HepG2 (cell line): Measurements from ENCODE around the gene SCML1. TPM values are rescaled to one million over a fixed set of nuclear protein-coding genes. Genes with fewer than 3 reads are reported as not detected.

Source experiments
- ATAC-seq: fragments of 200-7000 bp; cut with Tn5 transposase; 3 replicates; pipeline ENCODE4 v1.9.1; 2020; ENCODE audit warnings: mild to moderate bottlenecking, moderate library complexity
- BruUV-seq: library from RNA; stranded (reverse); fragments of 400-500 nt; replicated peaks from 2 replicates; lab custom pipeline; 2021; lab: Mats Ljungman, UMichigan
- CTCF ChIA-PET: fragments of 300-600 bp; formaldehyde crosslinking; extraction: SDS; loops from one replicate; lab custom pipeline; 2021; ENCODE audit warnings: low total read pairs, inconsistent platforms, low intra/inter-chr PET ratio; lab: Yijun Ruan, JAX
- POLR2A ChIA-PET: fragments of 350-600 bp; sonication (Branson Sonifier 250); formaldehyde crosslinking; loops from one replicate; lab custom pipeline; 2020; ENCODE audit warnings: antibody characterized with exemption, inconsistent platforms; lab: Yijun Ruan, JAX
- DNase-seq: peaks from one replicate; pipeline ENCODE4 v3.0.0-alpha.2; 2015; ENCODE audit warnings: low spot score
- FAIRE-seq: peaks from 3 replicates; lab custom pipeline; 2011; peaks lifted over from hg19 to GRCh38; lab: Jason Lieb, UNC
- H2AFZ ChIP-seq: one replicate; pipeline ENCODE4 v1.6.1; 2011; ENCODE audit warnings: low read length, inconsistent platforms
- H3K27ac ChIP-seq: fragments of 300-600 bp; 3 replicates; pipeline ENCODE4 v1.8.0; 2011; ENCODE audit warnings: mixed run types, mild to moderate bottlenecking, mixed read lengths, low read length, inconsistent platforms; ENCODE audit not compliant: insufficient read depth; ENCODE audit errors: extremely low read length
- H3K27me3 ChIP-seq, 2 experiments: fragments of 200-600 bp in 1 of 2; 2 replicates in 1 of 2; 3 replicates in 1 of 2; pipeline versions ENCODE4 v1.6.0 to v1.8.0; 2011; ENCODE audit warnings: low read length in 2 of 2, mild to moderate bottlenecking in 2 of 2, moderate library complexity in 2 of 2, inconsistent platforms in 1 of 2; ENCODE audit not compliant: insufficient read depth in 2 of 2, control insufficient read depth in 1 of 2
- H3K36me3 ChIP-seq, 2 experiments: fragments of 200-600 bp in 1 of 2; replicated peaks in 1 of 2; 2 replicates in 1 of 2; 3 replicates in 1 of 2; pipeline versions ENCODE4 v1.5.1 to v1.8.0; 2011; ENCODE audit warnings: low read length in 2 of 2, inconsistent platforms in 1 of 2; ENCODE audit not compliant: insufficient read depth in 2 of 2, control insufficient read depth in 1 of 2
- H3K4me1 ChIP-seq: 2 replicates; pipeline ENCODE4 v1.5.1; 2012; ENCODE audit warnings: low read length, inconsistent platforms; ENCODE audit not compliant: insufficient read depth
- H3K4me2 ChIP-seq: 2 replicates; pipeline ENCODE4 v1.6.0; 2011; ENCODE audit warnings: low read depth, low read length, inconsistent platforms
- H3K4me3 ChIP-seq, 3 experiments: fragments of 200-600 bp in 1 of 3; sonication (generic), shearing (Covaris generic) in 1 of 3; replicated peaks in 1 of 3; 2 replicates each; pipeline ENCODE4 v1.5.1; 2011 to 2016; ENCODE audit warnings: low read length in 3 of 3, inconsistent platforms in 2 of 3, low read depth in 2 of 3, mild to moderate bottlenecking in 2 of 3, control low read depth in 1 of 3, mixed read lengths in 1 of 3; ENCODE audit not compliant: insufficient read depth in 1 of 3
- H3K79me2 ChIP-seq: one replicate; pipeline ENCODE4 v1.6.1; 2011; ENCODE audit warnings: low read length, inconsistent platforms; ENCODE audit not compliant: insufficient read depth
- H3K9ac ChIP-seq: 2 replicates; pipeline ENCODE4 v1.6.0; 2011; ENCODE audit warnings: mild to moderate bottlenecking, low read depth, low read length, inconsistent platforms; ENCODE audit not compliant: insufficient read depth
- H3K9me3 ChIP-seq: 2 replicates; pipeline ENCODE4 v1.5.1; 2012; ENCODE audit warnings: mild to moderate bottlenecking, low read length
- H4K20me1 ChIP-seq: 2 replicates; pipeline ENCODE4 v1.6.0; 2011; ENCODE audit warnings: inconsistent platforms, mild to moderate bottlenecking, low read length, moderate library complexity; ENCODE audit not compliant: insufficient read depth
- ARID5B ChIP-seq: IDR thresholded peaks from 2 replicates; pipeline ENCODE4 v1.4.0; 2020; ENCODE audit warnings: mild to moderate bottlenecking, missing genetic modification reagents
- MIXL1 ChIP-seq: IDR thresholded peaks from 2 replicates; pipeline ENCODE4 v1.6.1; 2016
- POLR2AphosphoS5 ChIP-seq: IDR thresholded peaks from 2 replicates; pipeline ENCODE4 v1.6.1; 2012; ENCODE audit warnings: low read depth, low read length
- TBX3 ChIP-seq: fragments of 450-650 bp; IDR thresholded peaks from 2 replicates; pipeline ENCODE4 v1.6.1; 2017; ENCODE audit warnings: antibody characterized with exemption, mild to moderate bottlenecking, inconsistent platforms, borderline replicate concordance
- ZNF251 ChIP-seq: sonication (generic); formaldehyde crosslinking; IDR thresholded peaks from 2 replicates; pipeline ENCODE4 v1.9.0; 2021; ENCODE audit warnings: mild to moderate bottlenecking, missing genetic modification reagents
- ZNF501 ChIP-seq: sonication (generic); formaldehyde crosslinking; IDR thresholded peaks from 2 replicates; pipeline ENCODE4 v1.5.1; 2020; ENCODE audit warnings: mild to moderate bottlenecking, moderate library complexity, missing genetic modification reagents
- ZNF75D ChIP-seq: sonication (generic); formaldehyde crosslinking; IDR thresholded peaks from 2 replicates; pipeline ENCODE4 v1.8.1; 2023; ENCODE audit warnings: missing genetic modification reagents, mild to moderate bottlenecking, borderline replicate concordance
- WGBS: methylation state at CpG from one replicate; pipeline ENCODE4 v1.1.6; 2017; ENCODE audit warnings: low lambda C conversion rate; 5-methylcytosine and 5-hydroxymethylcytosine counted together
- in situ Hi-C: cut with HindIII; loops from 2 replicates; pipeline ENCODE4 v1.10.0; 2017; ENCODE audit warnings: low pct_unique_long_range_greater_than_20kb; ENCODE audit not compliant: extremely low pct_ligation_motif_present
- intact Hi-C: fragments of 100-400 bp; cut with micrococcal nuclease; formaldehyde crosslinking; loops from one replicate; pipeline ENCODE4 v1.10.0; 2022; ENCODE audit not compliant: unreplicated experiment
- polyA plus RNA-seq, 8 experiments: library from polyadenylated mRNA; depleted of rRNA in 3 of 8; stranded (reverse) in 7 of 8; unstranded in 1 of 8; fragments of >200 nt; fragmentation: Illumina TruSeq in 4 of 8; extraction: Trizol in 4 of 8; gene quantifications; 2 replicates each; pipeline versions ENCODE4 v1.2.1 to v1.2.3, GENCODE V29; 2011 to 2016; ENCODE audit warnings: low read depth in 4 of 8, missing spikeins in 1 of 8, mixed read lengths in 1 of 8; ENCODE audit not compliant: insufficient read depth in 1 of 8
- total RNA-seq, 5 experiments: library from RNA; depleted of rRNA; stranded (reverse); fragments of >200 nt; fragmentation: Illumina TruSeq; extraction: Trizol; gene quantifications; 2 replicates each; pipeline ENCODE4 v1.2.3, GENCODE V29; 2016; ENCODE audit warnings: low read depth in 1 of 5
- TF ChIP-seq, protein P1 (sequence below): sonication (generic); formaldehyde crosslinking; IDR thresholded peaks from 2 replicates; pipeline ENCODE4 v1.5.0; 2020; ENCODE audit warnings: missing genetic modification reagents
- TF ChIP-seq, protein P2 (sequence below): sonication (generic); formaldehyde crosslinking; IDR thresholded peaks from 2 replicates; pipeline ENCODE4 v1.8.1; 2023; ENCODE audit warnings: mild to moderate bottlenecking, missing genetic modification reagents
- TF ChIP-seq, protein P3 (sequence below): sonication (generic); formaldehyde crosslinking; IDR thresholded peaks from 2 replicates; pipeline ENCODE4 v1.8.0; 2022; ENCODE audit warnings: mild to moderate bottlenecking, missing genetic modification reagents
- TF ChIP-seq, protein P4 (sequence below): IDR thresholded peaks from 2 replicates; pipeline ENCODE4 v1.6.1; 2016; ENCODE audit warnings: missing genetic modification reagents, missing compliant biosample characterization
- TF ChIP-seq, protein P5 (sequence below): sonication (generic); formaldehyde crosslinking; IDR thresholded peaks from 2 replicates; pipeline ENCODE4 v1.5.1; 2020; ENCODE audit warnings: missing genetic modification reagents, mild to moderate bottlenecking, borderline replicate concordance

SCML1 gene
- total and polyA plus RNA-seq, 2 of the 13 experiments (the other 11 are each of a cell fraction or from before 2014, with no cell fraction given) = 24.2 to 129 TPM

- Histone ChIP-seq H3K4me1 (peaks cover 6% of the 10 kb centered on the region; the same call in 1 of the 2 replicates), H3K36me3 (no peaks in the 10 kb centered on the region), H3K4me2 (no peak overlapping the region), H3K4me3 (no peak overlapping the region), H3K9me3 (no peaks in the 10 kb centered on the region), H3K9ac (no peak overlapping the region), H3K27me3 (no peaks in the 10 kb centered on the region), H4K20me1 (no peaks in the 10 kb centered on the region), H3K27ac (no peak overlapping the region), H3K79me2 (no peaks in the 10 kb centered on the region), H2AFZ (no peak overlapping the region)
- in situ Hi-C loops = no loop called here
- ATAC-seq (no peak), FAIRE-seq (no peak), DNase-seq (no peak)
- ChIA-PET CTCF (no interaction called here), POLR2A (no interaction called here)
- 60% methylated on average over 1 of the region's 1 CpG for WGBS
- BruUV-seq = no TSS peak
- no peak for TF ChIP-seq ZNF75D (CRISPR knock-in tag)
- no peak for TF ChIP-seq ZNF251
- TF ChIP-seq ARID5B = no peak
- TF ChIP-seq, protein P1, sequence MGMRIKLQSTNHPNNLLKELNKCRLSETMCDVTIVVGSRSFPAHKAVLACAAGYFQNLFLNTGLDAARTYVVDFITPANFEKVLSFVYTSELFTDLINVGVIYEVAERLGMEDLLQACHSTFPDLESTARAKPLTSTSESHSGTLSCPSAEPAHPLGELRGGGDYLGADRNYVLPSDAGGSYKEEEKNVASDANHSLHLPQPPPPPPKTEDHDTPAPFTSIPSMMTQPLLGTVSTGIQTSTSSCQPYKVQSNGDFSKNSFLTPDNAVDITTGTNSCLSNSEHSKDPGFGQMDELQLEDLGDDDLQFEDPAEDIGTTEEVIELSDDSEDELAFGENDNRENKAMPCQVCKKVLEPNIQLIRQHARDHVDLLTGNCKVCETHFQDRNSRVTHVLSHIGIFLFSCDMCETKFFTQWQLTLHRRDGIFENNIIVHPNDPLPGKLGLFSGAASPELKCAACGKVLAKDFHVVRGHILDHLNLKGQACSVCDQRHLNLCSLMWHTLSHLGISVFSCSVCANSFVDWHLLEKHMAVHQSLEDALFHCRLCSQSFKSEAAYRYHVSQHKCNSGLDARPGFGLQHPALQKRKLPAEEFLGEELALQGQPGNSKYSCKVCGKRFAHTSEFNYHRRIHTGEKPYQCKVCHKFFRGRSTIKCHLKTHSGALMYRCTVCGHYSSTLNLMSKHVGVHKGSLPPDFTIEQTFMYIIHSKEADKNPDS = no peak
- TF ChIP-seq, protein P2, sequence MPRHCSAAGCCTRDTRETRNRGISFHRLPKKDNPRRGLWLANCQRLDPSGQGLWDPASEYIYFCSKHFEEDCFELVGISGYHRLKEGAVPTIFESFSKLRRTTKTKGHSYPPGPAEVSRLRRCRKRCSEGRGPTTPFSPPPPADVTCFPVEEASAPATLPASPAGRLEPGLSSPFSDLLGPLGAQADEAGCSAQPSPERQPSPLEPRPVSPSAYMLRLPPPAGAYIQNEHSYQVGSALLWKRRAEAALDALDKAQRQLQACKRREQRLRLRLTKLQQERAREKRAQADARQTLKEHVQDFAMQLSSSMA (CRISPR knock-in tag) = no peak
- TF ChIP-seq ZNF501 = no peak
- no peak for TF ChIP-seq MIXL1 (CRISPR knock-in tag)
- TF ChIP-seq TBX3 = no peak
- TF ChIP-seq, protein P3, sequence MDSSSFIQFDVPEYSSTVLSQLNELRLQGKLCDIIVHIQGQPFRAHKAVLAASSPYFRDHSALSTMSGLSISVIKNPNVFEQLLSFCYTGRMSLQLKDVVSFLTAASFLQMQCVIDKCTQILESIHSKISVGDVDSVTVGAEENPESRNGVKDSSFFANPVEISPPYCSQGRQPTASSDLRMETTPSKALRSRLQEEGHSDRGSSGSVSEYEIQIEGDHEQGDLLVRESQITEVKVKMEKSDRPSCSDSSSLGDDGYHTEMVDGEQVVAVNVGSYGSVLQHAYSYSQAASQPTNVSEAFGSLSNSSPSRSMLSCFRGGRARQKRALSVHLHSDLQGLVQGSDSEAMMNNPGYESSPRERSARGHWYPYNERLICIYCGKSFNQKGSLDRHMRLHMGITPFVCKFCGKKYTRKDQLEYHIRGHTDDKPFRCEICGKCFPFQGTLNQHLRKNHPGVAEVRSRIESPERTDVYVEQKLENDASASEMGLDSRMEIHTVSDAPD = no peak
- no peak for TF ChIP-seq POLR2AphosphoS5
- TF ChIP-seq, protein P4, sequence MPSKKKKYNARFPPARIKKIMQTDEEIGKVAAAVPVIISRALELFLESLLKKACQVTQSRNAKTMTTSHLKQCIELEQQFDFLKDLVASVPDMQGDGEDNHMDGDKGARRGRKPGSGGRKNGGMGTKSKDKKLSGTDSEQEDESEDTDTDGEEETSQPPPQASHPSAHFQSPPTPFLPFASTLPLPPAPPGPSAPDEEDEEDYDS = no peak
- TF ChIP-seq, protein P5, sequence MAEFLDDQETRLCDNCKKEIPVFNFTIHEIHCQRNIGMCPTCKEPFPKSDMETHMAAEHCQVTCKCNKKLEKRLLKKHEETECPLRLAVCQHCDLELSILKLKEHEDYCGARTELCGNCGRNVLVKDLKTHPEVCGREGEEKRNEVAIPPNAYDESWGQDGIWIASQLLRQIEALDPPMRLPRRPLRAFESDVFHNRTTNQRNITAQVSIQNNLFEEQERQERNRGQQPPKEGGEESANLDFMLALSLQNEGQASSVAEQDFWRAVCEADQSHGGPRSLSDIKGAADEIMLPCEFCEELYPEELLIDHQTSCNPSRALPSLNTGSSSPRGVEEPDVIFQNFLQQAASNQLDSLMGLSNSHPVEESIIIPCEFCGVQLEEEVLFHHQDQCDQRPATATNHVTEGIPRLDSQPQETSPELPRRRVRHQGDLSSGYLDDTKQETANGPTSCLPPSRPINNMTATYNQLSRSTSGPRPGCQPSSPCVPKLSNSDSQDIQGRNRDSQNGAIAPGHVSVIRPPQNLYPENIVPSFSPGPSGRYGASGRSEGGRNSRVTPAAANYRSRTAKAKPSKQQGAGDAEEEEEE (CRISPR knock-in tag) = no peak
- intact Hi-C loops = no loop called here
Observed at GRCh38 chrX:17700976-17701375, 36.3 kb upstream of the SCML1 start.
